Esophagus squamous epithelium (tissue), 5 donors: ENCODE results near the gene THOC1. TPM values are rescaled to one million over a fixed set of nuclear protein-coding genes. Genes with fewer than 3 reads are reported as not detected.

ENCODE experiments used
- DNase-seq: peaks from one replicate; lab custom pipeline; 2025; lab: John Stamatoyannopoulos, UW
- H3K27ac ChIP-seq, 4 donors: fragments of 200-600 bp; sonication (generic); one replicate each; pipeline ENCODE4 v1.5.1; 2016 to 2019; ENCODE audit warnings: mild to moderate bottlenecking in 1 of 4
- H3K27me3 ChIP-seq, 4 donors: fragments of 200-600 bp; sonication (generic); 1 replicate in 3 of 4; 2 replicates in 1 of 4; pipeline versions ENCODE4 v1.5.1 to v1.6.0; 2017 to 2021; ENCODE audit warnings: antibody characterized with exemption in 1 of 4
- H3K36me3 ChIP-seq, 3 donors: fragments of 200-600 bp; sonication (generic); one replicate each; pipeline ENCODE4 v1.5.1; 2016 to 2019
- H3K4me1 ChIP-seq, 3 donors: fragments of 200-600 bp; sonication (generic); one replicate each; pipeline ENCODE4 v1.5.1; 2017 to 2019
- H3K4me3 ChIP-seq, 4 donors: fragments of 200-600 bp; sonication (generic); 1 replicate in 3 of 4; 2 replicates in 1 of 4; pipeline ENCODE4 v1.5.1; 2016 to 2019; ENCODE audit warnings: mild to moderate bottlenecking in 2 of 4, moderate library complexity in 1 of 4
- H3K9me3 ChIP-seq, 3 donors: fragments of 200-600 bp; sonication (generic); one replicate each; pipeline ENCODE4 v1.5.1; 2016 to 2019
- POLR2A ChIP-seq, 4 donors: fragments of 450-650 bp; IDR thresholded peaks; one replicate each; pipeline ENCODE4 v1.6.1; 2017; ENCODE audit warnings: antibody characterized with exemption in 4 of 4, mild to moderate bottlenecking in 4 of 4, moderate library complexity in 3 of 4
- WGBS, 2 donors: methylation state at CpG; one replicate each; pipeline ENCODE4 v1.1.5; 2018; 5-methylcytosine and 5-hydroxymethylcytosine counted together
- intact Hi-C: fragments of 100-400 bp; cut with DNase I; formaldehyde crosslinking; loops from one replicate; pipeline ENCODE4 v1.15.0; 2022
- total RNA-seq, 4 donors: library from RNA; depleted of rRNA; stranded (reverse); fragments of >200 nt; gene quantifications; one replicate each; pipeline ENCODE4 v1.1.0, GENCODE V29; 2016
- TF ChIP-seq, protein P1 (sequence below), 6 experiments: fragments of 450-650 bp in 4 of 6; fragments of 200-600 bp in 2 of 6; sonication (generic) in 2 of 6; IDR thresholded peaks; one replicate each; pipeline ENCODE4 v1.5.1; 2016 to 2019; ENCODE audit warnings: antibody characterized with exemption in 6 of 6, mild to moderate bottlenecking in 4 of 6, moderate library complexity in 4 of 6
- donor health status: DM: yes; HTN: yes; CAD: no.

The THOC1 gene
- total RNA-seq, 4 donors from 2014 or later, result 17.6 to 59.7 (median 30.1) TPM

DNA sequence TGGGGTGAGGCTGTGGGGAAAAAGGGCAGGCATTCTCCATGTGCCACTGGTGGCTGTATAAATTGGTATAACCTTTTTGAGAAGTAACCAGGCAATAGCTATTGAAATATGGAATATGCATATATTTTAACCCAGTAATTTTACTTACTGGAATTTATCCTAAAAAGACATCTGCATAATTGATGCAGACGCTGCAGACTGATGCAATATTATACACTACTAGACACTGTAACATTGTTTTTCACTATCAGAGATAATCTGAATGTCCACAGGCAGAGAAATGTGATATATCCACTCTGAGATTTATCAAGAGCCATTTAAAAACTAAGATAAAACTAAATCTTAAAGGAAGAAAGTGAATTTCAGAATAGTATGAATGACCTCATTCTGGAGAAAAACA, 14.7 kb downstream of the THOC1 start:
- intact Hi-C loops, result no loop called here
- 82 to 95% methylated on average over 1 of the region's 1 CpG for WGBS, 2 donors
- DNase-seq, result no peak
- Histone ChIP-seq H3K4me1 (no peaks in the 10 kb centered on the region), H3K9me3 (no peaks in the 10 kb centered on the region), H3K27ac (no peak overlapping the region), H3K4me3 (no peak overlapping the region), H3K36me3 (peaks cover 0 to 100% (median 18%) of the 10 kb centered on the region in 3 donors), H3K27me3 (no peaks in the 10 kb centered on the region)
- TF ChIP-seq POLR2A (IDR thresholded peaks at IDR 0.05), result no peak
- TF ChIP-seq, protein P1, sequence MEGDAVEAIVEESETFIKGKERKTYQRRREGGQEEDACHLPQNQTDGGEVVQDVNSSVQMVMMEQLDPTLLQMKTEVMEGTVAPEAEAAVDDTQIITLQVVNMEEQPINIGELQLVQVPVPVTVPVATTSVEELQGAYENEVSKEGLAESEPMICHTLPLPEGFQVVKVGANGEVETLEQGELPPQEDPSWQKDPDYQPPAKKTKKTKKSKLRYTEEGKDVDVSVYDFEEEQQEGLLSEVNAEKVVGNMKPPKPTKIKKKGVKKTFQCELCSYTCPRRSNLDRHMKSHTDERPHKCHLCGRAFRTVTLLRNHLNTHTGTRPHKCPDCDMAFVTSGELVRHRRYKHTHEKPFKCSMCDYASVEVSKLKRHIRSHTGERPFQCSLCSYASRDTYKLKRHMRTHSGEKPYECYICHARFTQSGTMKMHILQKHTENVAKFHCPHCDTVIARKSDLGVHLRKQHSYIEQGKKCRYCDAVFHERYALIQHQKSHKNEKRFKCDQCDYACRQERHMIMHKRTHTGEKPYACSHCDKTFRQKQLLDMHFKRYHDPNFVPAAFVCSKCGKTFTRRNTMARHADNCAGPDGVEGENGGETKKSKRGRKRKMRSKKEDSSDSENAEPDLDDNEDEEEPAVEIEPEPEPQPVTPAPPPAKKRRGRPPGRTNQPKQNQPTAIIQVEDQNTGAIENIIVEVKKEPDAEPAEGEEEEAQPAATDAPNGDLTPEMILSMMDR (IDR thresholded peaks at IDR 0.05), result no peak

DNA sequence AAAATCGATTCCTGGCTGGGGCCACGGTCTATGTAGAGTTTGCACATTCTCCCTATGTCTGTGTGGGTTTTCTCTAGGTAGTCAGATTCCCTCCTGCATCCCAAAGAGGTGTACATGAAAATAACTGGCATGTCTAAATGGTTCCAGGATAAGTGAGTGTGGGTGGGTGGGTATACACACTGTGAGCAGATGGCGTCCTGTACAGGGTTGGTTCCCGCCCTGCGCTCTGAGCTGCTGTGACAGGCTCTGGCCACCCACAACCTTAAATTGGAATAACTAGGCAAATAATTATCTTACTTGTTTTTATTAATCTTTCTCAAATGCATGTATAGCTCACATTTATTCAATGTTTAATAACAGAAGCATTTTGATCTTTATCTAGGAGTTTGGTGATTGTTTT, 16.3 kb downstream of the THOC1 start:
- peaks cover 4 to 100% (median 17%) of the 10 kb centered on the region in 3 donors for H3K36me3 ChIP-seq
- TF ChIP-seq, protein P1 (IDR thresholded peaks at IDR 0.05), result no peak
- no peak for TF ChIP-seq POLR2A (IDR thresholded peaks at IDR 0.05)
- H3K27me3 ChIP-seq, result no peaks in the 10 kb centered on the region
- H3K27ac ChIP-seq, result no peak overlapping the region
- no peak overlapping the region for H3K4me3 ChIP-seq
- no peaks in the 10 kb centered on the region for H3K4me1 ChIP-seq
- WGBS, 2 donors, result 96 to 98% methylated on average over 5 of the region's 5 CpGs
- intact Hi-C loops, result no loop called here
- H3K9me3 ChIP-seq, result no peaks in the 10 kb centered on the region
- no peak for DNase-seq

DNA sequence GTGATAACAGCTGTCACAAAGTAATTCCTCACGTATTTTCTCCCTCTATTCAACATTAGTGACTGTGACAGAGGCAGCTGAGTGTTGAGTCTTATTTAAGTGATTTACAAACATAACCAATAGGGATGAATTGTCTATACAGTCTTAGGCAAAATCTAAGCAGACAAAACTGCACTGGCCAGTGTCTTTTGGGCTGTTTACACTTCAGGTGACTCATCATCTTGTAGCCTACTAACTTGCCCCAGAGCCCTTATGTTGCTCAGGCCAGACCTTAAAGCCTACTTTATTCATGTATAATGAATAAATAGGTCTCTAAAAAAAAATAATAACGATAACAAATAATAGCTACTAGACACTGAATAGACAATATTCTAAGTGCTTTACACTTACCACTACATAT, 17.2 kb downstream of the THOC1 start:
- intact Hi-C loops, result no loop called here
- no peak for TF ChIP-seq POLR2A (IDR thresholded peaks at IDR 0.05)
- TF ChIP-seq, protein P1 (IDR thresholded peaks at IDR 0.05), result no peak
- H3K4me1 ChIP-seq, result no peaks in the 10 kb centered on the region
- no peaks in the 10 kb centered on the region for H3K9me3 ChIP-seq
- H3K36me3 ChIP-seq, result peaks cover 7 to 100% (median 12%) of the 10 kb centered on the region in 3 donors
- no peaks in the 10 kb centered on the region for H3K27me3 ChIP-seq
- H3K4me3 ChIP-seq, result no peak overlapping the region
- 85 to 93% methylated on average over 2 of the region's 2 CpGs for WGBS, 2 donors
- H3K27ac ChIP-seq, result no peak overlapping the region
- DNase-seq, result no peak

GRCh38 chr18:248053-248452, 19.8 kb downstream of the THOC1 start:
- no peaks in the 10 kb centered on the region for H3K27me3 ChIP-seq
- TF ChIP-seq, protein P1 (IDR thresholded peaks at IDR 0.05), result no peak
- no peak for TF ChIP-seq POLR2A (IDR thresholded peaks at IDR 0.05)
- H3K4me1 ChIP-seq, result no peaks in the 10 kb centered on the region
- no peak overlapping the region for H3K27ac ChIP-seq
- no peak for DNase-seq
- H3K4me3 ChIP-seq, result no peak overlapping the region
- peaks cover 7 to 99% (median 14%) of the 10 kb centered on the region in 3 donors for H3K36me3 ChIP-seq
- WGBS, 2 donors, result 81 to 93% methylated on average over 4 of the region's 4 CpGs
- intact Hi-C loops, result no loop called here
- H3K9me3 ChIP-seq, result no peaks in the 10 kb centered on the region

DNA sequence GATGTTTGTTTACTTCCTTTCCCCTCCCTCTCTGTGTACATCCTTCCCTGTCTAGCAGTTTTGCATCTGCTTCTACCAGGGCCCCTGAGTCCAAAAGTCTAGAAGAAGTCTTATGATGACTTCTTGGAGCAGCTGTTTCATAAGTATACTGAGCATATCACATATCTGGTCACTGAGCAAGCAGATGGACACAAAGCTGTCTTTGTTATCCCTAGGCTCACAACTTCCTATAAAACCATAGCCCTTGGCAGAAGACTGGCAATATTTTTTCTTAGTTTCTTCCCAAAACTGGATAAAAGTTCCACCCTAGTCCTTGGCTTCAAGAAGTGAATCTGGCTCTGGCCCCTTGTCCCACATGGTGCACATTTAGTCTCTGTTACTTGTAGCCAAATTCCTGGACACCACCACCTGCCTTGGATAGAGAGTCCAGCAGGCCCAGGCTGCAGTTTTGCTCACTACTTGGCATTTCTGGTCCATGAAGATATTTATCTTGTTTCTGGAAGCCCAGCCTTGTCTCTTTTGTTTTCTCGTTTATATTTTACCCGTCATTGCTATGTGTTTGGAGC, 22.5 kb downstream of the THOC1 start:
- Histone ChIP-seq H3K27me3 (no peaks in the 10 kb centered on the region), H3K9me3 (no peaks in the 10 kb centered on the region), H3K27ac (no peak overlapping the region), H3K36me3 (peaks cover 5 to 99% (median 7%) of the 10 kb centered on the region in 3 donors), H3K4me1 (no peaks in the 10 kb centered on the region), H3K4me3 (no peak overlapping the region)
- WGBS, 2 donors, result 94 to 98% methylated on average over 2 of the region's 2 CpGs
- no peak for DNase-seq
- TF ChIP-seq, protein P1 (IDR thresholded peaks at IDR 0.05), result no peak
- no peak for TF ChIP-seq POLR2A (IDR thresholded peaks at IDR 0.05)
- intact Hi-C loops, result no loop called here
